HPDE6-E6E7 (cell line): Measurements from ENCODE around the gene CHD3.
"Not testable (repeated sequence)": the region's sequence is repeated elsewhere in the genome, so short reads cannot be mapped to it uniquely, and the experiment has no call there.

ENCODE experiments used
- DNase-seq: peaks from one replicate; pipeline ENCODE4 v3.0.0; 2011; ENCODE audit warnings: missing footprints; ENCODE audit errors: extremely low spot score

The CHD3 gene

GRCh38 chr17:7849751-7850504 lies 38.7 kb upstream of the CHD3 start:
- no peak for DNase-seq

GRCh38 chr17:7850701-7851437 lies 37.7 kb upstream of the CHD3 start:
- no peak for DNase-seq

GRCh38 chr17:7851438-7852261 lies 36.9 kb upstream of the CHD3 start:
- DNase-seq, result peak; percentile 54

- no peak for DNase-seq
Observed at GRCh38 chr17:7852262-7852670, 36.3 kb upstream of the CHD3 start.

- DNase-seq, result no peak
Observed at GRCh38 chr17:7852919-7853690, 35.5 kb upstream of the CHD3 start.

GRCh38 chr17:7853691-7854038 lies 34.9 kb upstream of the CHD3 start:
- no peak for DNase-seq

- DNase-seq, result no peak
Observed at GRCh38 chr17:7854078-7854777, 34.4 kb upstream of the CHD3 start.

- no peak for DNase-seq
Observed at GRCh38 chr17:7854851-7855659, 33.5 kb upstream of the CHD3 start, which contains the start of gene TMEM88. TMEM88 (plus strand) TSS chr17:7855066; CDS start chr17:7855075, 9 bp downstream.

GRCh38 chr17:7855660-7856010 lies 33.0 kb upstream of the CHD3 start:
- no peak for DNase-seq

GRCh38 chr17:7856011-7856810 lies 32.4 kb upstream of the CHD3 start:
- no peak for DNase-seq

GRCh38 chr17:7856811-7857712 lies 31.5 kb upstream of the CHD3 start, which contains the start of gene NAA38:
NAA38 (minus strand) TSS chr17:7857559; CDS start chr17:7857463, 96 bp downstream.
- peak; percentile 88 for DNase-seq

- peak; percentile 49 for DNase-seq
Observed at GRCh38 chr17:7857713-7858521, 30.7 kb upstream of the CHD3 start, which contains the start of gene CYB5D1. CYB5D1 (plus strand) TSS chr17:7858003; CDS start chr17:7858135, 132 bp downstream.

GRCh38 chr17:7858522-7858810 lies 30.1 kb upstream of the CHD3 start:
- no peak for DNase-seq

GRCh38 chr17:7859028-7859427 lies 29.6 kb upstream of the CHD3 start:
- no peak for DNase-seq

GRCh38 chr17:7862692-7863437 lies 25.7 kb upstream of the CHD3 start:
- no peak for DNase-seq

- DNase-seq, result not testable (repeated sequence)
Observed at GRCh38 chr17:7864384-7864783, 24.2 kb upstream of the CHD3 start.
